SH-SY5Y (cell line): ENCODE measurements around the gene FAM78A.

Experiments
- GATA2 ChIP-seq: IDR thresholded peaks from 2 replicates; pipeline ENCODE4 v1.6.1; 2011; ENCODE audit warnings: mild to moderate bottlenecking, low read depth, low read length
- GATA3 ChIP-seq: IDR thresholded peaks from 2 replicates; pipeline ENCODE4 v1.6.1; 2011; ENCODE audit warnings: low read depth, mild to moderate bottlenecking, low read length, moderate library complexity

- TF ChIP-seq GATA2 = no peak
- no peak for TF ChIP-seq GATA3
These were observed 2.2 kb downstream of the FAM78A start for GRCh38 chr9:131273856-131274673.
